HG03378 (cell line): ENCODE measurements around the gene NOTUM.
"Not testable (repeated sequence)": the region's sequence is repeated elsewhere in the genome, so short reads cannot be mapped to it uniquely, and the experiment has no call there.

ENCODE experiments used
- ATAC-seq: cut with Tn5 transposase; IDR thresholded peaks from one replicate; pipeline ENCODE4 v1.9.1; 2021; ENCODE audit warnings: mild to moderate bottlenecking, moderate library complexity; ENCODE audit not compliant: unreplicated experiment

Gene NOTUM

GRCh38 chr17:81996757-81997441 is 35.9 kb upstream of the NOTUM start:
- no peak for ATAC-seq

GRCh38 chr17:81996232-81996756 is 35.3 kb upstream of the NOTUM start:
- ATAC-seq = no peak

- ATAC-seq = no peak
Measured at GRCh38 chr17:81995463-81996231, 34.7 kb upstream of the NOTUM start.

DNA sequence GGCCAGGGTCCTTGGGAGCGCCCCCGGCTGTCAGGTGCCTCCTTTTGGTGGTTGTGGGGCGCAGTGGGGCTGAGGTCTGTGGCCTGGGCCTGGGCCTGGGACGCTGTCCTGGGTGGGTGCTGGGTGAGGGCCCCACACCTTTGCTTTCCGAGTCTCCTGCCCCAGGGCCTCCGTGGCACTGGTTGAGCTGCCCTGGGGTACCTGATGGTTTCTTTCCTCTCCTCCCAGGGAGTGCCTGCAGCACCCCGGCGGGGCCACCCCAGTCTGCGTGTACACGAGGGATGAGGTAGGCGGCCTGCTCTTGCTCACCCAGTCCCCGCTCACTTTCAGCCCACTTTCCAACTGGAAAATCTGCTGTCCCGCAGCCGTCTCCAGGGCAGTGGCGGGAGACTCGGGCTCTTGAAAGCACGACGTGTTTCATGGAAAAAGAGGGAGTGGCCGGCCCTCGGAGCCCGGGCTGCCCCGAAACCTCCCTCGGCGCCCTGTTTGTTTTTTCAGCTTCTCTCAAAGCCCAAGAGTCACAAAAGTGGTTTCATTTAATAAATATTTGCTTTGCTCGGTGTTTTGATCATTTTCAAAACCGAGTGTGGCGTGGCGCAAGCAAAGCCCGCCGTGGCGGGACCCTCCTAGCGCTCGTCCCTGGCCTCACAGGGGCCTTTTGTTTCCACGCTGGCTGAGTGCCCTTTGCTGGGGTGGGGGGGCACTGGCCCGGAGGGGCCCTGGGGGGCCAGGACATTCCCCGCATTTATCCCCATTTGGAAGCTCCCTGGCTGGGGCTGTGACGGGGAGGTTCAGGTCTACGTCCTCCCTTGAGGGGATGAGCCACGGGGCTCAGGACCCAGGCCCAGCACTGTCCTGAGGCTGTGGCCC is 33.8 kb upstream of the NOTUM start:
- ATAC-seq = no peak

- no peak for ATAC-seq
Measured at GRCh38 chr17:81993729-81994592, 33.0 kb upstream of the NOTUM start.

DNA sequence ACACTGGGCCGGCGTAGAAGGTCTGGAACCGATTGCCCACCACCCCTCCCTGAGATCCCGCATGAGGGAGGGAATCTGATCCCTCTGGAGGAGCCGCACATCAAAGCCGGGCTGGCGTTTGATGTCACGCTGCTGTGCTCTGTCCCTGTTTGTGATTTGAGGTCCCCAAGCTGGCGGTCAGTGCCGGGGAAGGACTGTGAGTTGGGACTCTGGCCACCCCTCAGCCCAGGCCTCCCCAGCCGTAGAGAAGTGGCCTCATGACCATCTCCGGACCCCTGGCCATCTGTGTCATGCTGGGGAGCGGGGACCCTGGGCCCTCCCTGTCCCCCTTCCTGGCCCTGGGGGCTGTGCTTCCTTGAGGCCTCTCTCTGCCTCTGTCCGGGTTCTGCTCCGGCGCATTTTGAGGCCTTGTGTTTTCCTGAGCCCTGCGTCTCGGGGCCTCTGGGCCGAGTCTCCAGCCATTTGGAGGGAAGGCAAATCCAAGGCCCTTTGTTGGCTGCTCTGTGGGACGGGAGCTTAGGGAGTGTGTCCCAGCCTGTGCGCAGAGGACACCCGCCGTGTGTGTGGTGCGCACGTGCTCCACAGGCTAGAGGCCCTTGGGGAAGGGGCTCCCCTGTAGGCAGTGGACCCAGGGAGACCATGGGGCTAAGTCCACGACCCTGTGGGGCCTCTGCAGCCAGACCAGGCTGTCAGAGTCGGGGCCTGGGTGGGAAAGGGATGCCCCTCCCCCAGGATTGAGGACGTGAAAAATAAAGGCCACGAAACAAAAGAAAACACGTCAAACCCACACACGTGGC is 31.5 kb upstream of the NOTUM start:
- ATAC-seq = no peak

GRCh38 chr17:81991684-81992305 is 30.8 kb upstream of the NOTUM start:
- ATAC-seq = no peak

DNA sequence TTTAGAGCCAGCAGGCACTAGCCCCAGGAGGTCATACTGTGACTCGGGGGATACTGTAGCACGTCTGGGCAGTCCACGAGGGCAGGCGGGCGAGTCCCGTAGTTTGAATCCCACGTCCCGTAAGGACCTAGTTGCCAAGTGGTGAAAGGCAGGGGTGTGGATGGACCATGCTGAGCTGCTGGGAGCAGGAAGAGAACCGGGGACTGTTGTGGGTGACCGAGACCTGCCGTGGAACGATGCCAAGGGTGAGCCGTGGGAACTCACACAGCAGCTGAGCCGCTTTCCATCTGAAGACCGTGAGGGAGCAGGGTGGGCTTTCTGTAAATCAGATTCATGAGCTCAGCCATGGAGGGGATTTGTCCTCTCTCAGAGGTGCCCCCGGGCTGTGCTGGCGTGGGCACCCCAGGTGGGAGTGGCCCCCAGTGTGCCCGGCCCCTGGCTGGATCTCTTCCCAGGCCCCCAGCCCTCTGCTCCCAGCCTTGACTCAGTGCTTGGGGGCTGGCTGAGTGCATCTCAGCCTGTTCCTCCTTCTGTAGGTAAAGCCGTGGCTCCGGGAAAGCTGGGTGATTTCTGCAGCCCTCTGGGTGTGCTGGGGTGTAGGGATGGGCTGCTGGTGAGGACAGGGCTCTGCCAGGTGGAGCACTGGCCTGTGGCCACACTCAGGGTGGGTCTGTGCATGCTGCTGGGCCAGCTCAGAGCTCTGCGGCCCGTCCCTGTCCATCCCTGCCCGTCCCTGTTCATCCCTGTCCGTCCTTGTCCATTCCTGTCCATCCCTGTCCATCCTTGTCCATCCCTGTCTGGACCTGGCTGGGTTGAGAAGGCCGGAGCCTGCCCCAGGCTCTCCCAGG is 30.1 kb upstream of the NOTUM start:
- no peak for ATAC-seq

DNA sequence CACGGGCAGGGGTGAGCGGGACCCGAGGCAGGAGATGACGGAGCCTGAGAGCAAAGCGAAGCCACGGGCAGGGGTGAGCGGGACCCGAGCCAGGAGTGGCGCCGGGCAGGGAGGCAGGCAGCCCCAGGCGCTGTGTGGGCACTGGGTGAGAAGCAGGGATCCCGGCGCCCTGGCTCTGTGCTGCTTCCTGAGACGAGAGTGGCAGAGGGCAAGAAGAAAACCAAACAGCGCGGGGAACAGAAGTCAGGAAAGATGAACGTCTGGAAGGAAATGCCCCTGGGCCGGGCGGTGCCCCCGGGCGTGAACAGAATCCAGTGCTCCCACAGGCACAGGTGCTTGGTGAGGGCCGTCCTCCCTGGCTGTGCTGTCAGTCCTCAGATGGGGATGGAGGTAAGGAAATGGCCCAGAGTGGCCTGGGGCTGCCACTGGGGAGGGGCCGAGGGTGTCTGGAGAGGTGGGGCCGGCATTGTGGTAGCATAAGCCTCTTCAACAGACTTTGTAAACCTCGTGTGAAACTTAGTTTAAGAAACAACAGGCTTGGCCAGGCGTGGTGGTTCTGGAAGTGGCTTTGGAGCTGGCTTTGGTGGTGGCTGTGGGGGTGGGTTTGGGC is 26.3 kb upstream of the NOTUM start:
- ATAC-seq = no peak

DNA sequence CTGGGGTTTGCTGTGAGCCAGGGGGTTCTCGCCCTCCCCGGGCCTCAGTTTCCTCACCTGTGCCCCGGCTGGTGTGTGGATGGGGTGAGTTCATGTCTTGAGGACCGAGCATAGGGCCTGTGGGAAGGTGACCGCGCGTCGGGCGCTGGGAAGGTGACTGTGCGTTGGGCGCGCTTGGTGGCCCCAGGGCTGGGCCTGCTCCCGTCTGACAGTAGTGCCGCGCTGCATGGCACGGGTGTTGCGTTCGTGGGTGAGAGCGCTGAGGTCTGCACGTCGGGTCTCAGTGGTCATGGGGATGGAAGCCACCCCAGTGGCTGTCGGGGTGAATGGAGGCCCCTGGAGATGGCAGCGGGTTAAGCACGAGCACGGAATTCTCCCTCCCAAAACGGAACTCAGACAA is 25.6 kb upstream of the NOTUM start:
- no peak for ATAC-seq

DNA sequence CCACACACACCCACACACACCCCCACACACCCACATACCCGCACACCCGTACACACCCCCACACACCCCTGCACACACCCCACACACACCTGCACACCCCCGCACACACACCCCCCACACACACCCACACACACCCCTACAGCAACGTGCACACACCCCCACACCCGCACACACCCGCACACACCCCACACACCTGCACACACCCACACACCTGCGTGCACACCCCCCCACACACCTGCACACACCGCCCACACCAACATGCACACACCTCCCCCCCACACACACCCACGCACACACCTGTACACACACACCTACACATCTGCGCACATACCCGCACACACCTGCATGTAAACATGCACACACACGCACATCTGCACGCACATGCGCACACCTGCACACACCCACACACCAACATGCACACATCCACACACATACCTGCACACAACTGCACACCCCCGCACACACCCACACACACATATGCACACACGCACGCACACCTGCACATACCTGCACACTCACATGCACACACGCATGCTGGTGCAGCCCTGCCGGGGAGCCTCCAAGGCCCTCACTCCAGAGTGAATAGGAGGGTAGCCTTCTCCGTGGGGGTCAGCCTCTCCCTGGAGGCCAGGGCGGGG is 23.9 kb upstream of the NOTUM start:
- no peak for ATAC-seq

DNA sequence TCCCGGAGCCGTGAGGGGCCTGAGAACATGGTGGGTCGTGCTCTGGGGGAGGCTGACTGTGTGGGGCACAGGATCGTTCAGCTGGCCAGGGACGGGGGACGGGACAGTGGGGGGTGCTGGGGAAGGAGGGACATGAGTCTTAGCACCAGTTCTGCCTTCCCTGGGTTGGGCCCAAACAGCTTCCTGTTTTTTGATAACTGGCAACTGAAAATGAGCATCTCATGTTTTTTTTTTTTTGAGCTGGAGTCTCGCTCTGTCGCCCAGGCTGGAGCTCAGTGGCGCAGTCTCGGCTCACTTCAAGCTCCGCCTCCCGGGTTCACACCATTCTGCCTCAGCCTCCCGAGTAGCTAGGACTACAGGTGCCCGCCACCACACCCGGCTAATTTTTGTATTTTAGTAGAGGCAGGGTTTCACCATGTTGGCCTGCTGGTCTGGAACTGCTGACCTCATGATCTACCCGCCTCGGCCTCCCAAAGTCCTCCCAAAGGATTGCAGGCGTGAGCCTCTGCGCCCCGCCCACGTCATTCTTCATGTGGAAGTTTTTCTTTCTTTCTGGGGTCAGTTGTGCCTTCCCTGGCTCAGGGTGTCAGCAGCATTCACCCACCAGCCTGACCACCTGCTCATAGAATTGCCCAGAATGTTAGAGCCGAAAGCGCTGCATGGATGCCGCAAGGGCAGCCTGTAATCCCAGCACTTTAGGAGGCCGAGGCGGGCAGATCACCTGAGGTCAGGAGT is 22.8 kb upstream of the NOTUM start:
- ATAC-seq = no peak

DNA sequence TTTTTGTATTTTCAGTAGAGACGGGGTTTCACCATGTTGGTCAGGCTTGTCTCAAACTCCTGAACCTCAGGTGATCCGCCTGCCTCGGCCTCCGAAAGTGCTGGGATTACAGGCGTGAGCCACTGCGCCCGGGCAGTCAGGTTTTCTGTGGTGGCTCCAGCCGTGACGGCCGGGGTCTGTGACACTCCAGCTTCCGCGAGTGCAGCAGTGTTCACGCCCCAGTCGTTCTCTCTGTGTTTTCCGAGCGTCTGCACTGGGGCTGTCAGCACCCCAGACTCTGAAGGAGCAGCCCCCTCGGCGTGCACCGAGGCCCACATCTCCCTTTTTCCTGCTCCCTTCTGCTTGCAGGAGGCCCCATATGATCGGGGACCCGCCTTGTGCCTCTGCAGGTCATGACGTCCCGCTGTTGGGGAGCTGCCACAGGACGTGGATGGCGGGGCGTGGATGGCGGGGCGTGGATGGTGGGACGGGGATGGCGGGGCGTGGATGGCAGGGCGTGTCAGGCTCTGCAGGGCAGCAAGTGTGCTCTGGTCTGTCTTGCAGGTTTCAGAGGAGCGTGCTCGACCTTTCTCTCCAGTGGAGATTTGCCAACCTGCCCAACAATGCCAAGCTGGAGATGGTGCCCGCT is 22.1 kb upstream of the NOTUM start:
- no peak for ATAC-seq

GRCh38 chr17:81981511-81981910 is 20.5 kb upstream of the NOTUM start:
- ATAC-seq = not testable (repeated sequence)

GRCh38 chr17:81980707-81981343 is 19.8 kb upstream of the NOTUM start:
- no peak for ATAC-seq

DNA sequence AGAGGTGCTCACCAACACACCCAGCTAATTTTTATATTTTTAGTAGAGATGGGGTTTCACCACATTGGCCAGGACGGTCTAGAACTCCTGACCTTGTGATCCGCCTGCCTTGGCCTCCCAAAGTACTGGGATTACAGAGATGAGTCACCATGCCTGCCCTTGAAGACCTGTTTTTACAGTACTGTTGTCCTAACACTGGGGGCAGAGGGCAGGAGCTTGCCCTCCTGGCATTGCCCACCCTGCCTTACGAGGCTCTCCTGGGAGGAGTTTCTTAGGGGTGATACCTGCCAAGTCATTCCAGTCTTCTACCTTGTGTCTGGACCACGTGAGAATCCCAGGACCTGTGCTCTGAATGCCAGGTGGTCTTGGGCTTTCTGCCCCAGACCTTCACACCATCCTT is 19.1 kb upstream of the NOTUM start:
- no peak for ATAC-seq
